ENCODE data around the gene CNTNAP2. TPM values are rescaled to one million over a fixed set of nuclear protein-coding genes. Genes with fewer than 3 reads are reported as not detected.
A peak's percentile ranks its signal among the peaks of the same experiment; 100 is the strongest.

Gene CNTNAP2
- polyA plus RNA-seq, 3 donors, result 15.2 to 28.4 (median 19.5) TPM

DNA sequence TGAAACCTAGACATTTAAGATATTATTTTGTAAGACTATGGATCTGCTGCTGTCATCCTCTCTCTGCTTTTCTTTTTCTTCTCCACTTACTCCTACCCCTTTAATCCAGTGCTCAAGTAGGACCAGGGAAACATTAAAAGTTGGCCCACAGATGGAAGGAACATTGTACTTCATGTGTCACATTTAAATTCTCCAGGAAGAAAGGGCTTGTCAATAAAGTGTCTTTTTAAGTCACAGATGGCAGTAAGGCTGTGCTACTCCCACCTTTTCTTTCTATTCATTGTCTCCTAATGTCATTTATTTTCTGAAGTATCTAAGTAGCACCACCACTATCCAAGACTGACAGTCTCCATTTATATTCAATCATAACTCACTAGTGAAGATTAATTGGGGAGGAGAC, 1736.2 kb downstream of the CNTNAP2 start:
- DNase-seq, result no peak

DNA sequence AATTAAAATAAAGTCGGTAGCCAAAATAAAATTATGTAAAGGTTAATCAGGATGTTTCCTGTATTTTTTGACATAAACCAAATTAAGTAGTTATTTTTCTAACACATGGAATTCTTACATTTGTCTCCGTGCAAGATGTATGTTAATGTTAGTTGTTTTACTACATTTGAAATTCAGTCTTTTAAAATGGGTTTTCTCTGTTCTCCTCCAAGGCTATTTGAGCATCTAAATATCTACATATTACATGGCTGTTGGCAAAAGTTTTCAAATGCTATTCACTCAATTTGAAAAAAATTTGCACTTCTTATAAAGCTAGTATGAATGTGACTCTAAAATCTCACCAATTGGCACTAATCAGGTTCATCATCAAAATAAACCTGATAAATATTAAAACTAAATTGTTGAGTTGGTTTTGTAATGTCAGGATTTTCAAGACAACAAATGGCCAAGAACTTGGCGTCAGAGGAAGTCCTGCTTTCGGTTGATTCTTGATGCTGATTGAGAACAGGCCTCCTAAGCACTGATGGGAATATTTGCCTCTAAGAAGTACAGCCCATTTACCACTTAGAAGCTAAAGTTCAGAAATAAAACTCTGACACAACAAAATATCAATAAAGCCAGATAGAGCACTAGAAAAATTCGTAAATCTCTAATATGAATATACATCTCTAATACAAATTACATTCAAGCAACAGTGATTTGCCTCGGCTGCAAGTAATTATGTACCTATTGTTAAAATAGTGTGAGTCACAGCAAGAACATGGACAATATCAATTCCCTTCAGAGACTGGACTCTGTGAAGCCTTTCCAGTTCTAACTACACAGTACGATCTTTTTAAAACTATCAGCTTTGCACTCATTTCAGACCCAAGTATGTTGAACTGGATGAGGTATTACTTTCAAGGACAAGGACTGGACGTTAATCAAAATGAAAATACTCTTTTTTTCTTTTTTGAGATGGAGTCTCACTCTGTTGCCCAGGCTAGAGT, 1740.8 kb downstream of the CNTNAP2 start:
- no peak for DNase-seq

DNA sequence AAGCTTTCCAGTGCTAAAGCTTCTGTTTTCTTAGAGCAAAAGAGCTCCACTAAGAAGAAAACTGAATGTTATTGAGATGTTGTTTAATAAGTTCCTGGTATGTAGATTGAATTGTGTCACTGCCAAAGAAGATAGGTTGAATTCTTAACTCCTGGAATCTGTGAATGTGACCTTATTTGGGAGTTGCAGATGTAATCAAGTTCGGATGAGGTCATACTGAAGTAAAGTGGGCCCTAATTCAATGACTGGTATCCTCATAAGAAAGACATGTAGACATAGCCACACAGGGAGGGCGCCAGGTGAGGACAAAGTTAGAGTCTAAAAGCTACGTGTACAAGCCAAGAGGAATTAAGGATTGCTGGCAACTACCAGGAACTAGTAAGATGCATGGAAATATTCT, 1741.8 kb downstream of the CNTNAP2 start:
- no peak for DNase-seq

DNA sequence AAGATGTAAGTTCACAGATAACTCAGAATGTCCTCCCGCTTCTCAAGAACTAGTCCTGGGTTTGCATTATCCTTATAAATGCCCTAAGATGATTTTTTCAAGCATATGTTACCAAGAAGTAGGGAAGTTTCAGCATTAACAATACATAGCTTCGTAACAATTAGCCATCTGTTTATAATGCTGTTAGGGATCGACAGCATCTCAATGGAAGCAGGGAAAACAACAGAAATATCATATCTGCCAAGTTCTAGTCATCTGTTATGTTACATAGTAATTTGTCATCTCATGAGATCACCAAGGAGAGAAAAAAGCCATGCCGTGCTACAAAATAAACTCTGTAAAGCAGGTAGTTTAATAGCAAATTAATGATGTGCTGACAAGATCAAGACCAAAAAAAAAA, 1742.4 kb downstream of the CNTNAP2 start:
- no peak for DNase-seq

DNA sequence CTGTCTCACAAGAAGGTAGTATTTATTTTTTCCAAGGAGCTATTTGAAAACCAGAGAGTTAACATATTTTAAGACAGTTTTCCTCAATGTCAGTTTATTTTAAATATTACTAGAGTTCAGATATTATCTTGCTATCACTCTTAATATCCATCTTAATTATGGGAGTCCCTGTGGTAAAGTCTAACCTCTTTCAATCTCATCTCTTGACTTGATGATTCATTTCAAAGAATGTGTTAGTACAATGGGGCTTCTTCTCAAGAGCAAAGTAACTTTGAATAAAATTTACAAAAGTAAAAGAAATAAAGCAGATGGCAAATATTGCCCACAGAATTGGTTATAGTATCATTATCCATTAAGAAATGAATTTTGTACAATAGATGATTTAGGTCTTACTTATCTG, 1742.9 kb downstream of the CNTNAP2 start:
- no peak for DNase-seq

DNA sequence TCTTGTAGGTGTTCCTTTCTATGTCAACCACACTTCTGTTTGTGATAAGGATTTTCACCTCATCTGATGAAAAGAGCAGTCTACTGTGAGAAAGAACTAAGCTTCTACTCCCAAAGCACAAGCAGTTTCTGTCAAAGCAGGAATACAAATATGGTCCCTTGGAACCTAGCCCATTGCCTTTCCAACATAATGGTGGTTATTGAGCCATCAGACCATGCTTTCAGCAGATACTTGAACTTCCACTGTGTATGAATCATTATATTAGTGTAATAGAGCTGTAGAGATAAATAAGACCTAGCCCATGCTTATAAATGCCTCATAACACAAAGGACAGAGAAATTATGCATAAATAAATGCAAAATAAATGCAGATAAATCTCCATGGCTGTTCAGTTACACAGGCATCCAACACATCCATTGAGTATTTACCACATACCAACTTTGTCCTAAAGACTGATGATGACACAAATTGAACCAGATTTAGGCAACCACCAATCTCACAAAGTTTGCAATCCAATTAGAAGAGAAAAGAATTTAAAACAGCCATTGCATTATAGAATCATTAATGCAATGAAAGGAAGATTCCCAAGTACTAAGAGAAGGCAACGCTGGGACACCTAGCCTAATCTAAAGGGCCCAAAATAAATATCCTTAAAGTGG, 1744.6 kb downstream of the CNTNAP2 start:
- no peak for DNase-seq

DNA sequence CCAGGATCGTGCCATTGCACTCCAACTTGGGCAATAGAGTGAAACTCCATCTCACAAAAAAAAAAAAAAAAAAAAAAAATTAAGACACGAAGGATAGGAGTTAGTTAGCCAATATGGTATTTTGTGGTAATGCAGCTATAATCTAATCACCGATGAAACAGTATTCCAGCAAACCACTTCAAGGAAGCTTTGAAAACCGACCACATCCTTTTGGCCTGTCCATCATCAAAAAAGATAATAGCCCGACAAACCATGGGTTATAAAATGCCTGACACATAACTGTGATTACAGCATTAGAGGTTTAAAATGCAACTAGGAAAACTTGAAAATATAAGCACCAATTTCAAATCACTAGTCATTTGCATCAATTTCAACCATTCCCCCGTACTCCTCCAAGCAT, 1745.3 kb downstream of the CNTNAP2 start:
- DNase-seq, result no peak

DNA sequence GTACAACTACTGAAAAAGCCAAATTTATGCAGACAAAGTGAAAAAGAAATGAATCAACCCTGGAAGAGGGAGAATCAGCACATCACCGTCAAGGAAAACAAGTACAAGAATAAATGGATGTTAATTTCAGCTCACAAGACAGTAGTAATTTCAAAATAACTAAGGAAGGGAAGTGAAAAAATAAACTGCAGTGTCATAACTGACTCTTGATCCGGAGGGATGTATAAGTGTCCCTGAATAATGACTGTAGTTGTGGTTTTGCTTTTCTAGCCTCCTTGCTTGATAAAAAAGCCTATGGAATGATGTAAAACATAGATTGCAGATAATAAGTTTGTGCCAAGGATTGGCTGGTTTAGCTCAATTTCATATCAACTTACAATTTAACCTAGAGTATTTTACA, 1752.9 kb downstream of the CNTNAP2 start:
- DNase-seq, result no peak

DNA sequence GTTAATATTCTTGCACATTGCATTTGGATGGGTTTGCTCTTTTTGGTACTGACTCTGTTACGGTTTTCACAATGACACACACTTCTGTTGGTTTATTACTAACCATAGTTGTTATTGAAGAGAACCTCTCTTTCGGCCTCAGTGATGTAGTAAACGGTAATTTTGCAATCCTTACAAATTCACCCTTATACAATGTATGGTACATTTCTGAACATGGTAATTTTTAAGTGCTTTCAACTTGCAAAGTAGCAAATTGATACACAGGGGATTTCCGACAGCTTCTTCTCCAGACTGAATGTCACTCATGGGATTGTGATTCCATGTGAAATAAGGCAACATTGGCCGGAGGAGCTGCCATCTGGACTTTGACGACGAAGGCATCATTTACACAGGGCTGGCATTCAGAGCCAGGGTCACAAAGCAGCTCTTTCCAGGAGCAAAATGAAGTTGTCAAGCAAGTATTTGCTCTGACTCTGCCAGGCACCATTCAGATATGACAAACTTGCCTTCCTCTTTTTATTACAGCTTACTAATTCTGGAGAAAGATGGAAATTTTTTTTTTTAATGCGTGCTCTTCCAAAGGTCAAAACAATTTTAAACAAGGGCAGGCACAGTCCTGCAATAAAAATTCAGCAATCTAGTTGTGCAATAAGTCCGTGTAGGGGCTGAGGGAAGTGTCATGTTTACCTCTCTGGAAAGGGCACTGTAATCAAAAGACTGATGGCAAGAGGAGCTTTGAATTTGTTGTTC, 1762.5 kb downstream of the CNTNAP2 start:
- DNase-seq, result no peak

DNA sequence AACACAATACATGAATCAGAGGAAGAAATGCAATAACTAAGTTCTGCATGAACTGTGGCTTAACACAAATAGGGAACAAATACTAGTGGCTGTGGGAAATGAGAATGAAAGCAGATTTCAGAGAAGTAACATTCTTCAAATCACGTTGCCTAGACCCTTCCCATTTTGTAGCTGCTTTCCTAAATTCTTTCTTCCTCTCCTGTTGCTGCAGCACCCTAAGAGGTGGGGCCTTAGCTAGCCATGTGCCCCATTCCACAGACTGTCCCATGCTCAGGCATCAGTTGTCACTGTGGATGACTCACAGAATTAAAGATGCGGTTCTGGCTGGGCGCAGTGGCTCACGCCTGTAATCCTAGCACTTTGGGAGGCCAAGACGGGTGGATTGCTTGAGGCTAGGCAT, 1769.3 kb downstream of the CNTNAP2 start:
- no peak for DNase-seq

DNA sequence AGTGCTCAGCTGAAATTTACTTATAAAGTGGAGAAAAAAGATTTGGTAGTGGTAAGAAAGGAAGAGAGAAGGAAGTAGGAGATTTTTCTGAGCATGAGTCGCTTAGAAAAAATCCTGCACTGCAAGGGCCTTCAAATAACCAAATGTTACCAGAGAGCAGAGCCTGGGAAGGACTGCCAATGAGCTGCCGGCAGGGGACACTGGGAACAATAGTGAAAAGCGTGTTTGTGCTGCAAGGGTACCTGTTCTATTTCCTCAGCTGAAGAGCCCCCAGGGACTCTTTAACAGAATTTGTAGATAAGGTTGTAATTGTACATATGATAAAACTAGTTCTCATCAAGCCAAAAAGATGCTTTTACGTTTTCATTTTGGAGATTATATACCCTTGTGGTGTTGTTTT, 1777.7 kb downstream of the CNTNAP2 start:
- no peak for DNase-seq

DNA sequence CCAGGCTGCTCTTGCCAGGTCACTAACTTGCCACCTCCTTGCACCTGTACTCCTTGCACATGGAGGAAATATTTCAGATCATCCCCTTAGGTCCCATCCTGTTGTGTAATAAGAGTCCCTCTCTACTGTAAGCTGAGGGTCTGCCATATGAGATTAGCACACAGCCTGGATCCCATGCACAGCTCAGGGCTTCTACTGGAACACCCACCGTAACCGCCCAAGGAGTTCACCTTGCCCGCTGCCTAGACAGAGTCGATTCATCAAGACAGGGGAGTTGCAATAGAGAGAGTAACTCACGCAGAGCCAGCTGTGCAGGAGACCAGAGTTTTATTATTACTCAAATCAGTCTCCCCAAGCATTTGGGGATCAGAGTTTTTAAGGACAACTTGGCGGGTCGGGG, 1779.5 kb downstream of the CNTNAP2 start:
- DNase-seq, result no peak

DNA sequence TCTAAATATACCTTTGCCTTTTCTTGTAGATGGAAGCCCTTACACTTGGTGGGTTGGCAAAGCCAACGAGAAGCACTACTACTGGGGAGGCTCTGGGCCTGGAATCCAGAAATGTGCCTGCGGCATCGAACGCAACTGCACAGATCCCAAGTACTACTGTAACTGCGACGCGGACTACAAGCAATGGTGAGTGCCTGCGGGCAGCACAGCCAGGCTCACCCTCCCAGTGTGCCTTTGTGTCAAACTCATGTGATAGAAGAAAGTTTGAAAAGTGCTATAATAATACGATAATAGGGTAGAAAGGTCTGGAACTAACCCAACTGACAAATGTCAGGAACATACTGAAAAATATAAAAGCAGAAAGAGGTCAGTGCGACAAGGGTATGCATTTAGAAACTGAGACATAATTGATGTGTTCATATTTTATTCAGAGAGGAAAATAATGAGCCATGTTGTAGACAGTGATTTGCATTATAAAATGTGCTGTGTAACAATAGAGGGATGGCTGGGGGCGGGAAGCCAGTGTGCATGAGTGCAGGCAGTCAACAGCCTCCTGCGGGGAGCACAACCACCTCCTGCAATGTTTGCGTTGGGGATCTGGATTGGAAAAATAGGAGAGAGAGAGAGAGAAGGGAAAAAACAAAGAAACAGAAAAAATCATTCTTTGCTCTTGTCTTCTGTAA, 1787.1 kb downstream of the CNTNAP2 start:
- no peak for DNase-seq

DNA sequence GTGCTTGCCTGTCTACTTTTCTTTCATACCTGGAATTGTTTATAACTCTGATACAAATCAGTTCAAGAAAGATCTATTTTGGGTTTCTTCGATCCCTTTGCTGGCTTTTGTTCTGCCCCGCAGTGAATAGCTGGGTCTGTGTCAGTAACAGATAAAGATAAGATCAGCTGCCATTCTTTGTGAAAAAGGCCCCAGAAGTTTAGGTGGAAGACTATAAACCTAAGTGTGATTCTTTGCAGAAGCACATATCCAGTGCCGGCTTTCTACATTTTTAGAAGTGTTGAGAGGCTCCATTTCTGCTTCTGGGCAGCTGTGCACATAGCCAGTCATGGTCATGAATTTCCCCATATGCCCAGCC, 1787.6 kb downstream of the CNTNAP2 start:
- no peak for DNase-seq

DNA sequence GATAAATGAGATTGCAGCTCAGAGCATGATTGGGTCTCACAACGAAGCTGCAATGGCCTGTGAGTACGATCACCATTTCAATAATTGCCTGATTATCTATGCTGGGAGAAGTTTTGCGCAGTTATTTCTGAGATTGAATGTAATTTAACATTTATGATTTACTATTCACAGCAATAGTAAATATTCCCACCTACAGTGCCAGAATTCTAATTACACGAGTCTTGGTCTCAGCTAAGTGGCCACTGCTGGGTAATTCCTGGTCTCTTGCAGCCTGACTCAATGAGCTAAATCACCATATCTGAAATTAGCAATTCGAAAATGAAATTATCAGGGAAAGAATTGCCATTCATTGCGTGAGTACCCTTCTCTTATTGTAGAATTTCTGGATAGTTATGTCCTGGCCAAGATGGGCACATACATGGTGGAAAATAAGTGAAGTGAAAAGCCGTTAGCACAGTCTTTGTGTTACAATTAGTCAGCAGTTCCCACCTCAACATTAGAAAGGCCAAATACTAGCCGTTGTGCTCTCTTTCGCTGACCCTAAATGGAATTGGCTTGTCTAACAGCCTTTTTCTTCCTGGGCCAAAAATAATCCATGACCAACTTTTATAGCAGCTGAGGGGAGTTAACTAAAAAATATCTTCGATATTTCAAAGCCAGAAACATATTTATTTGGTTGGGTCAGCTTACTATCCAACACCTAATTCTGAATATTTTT, 1793.0 kb downstream of the CNTNAP2 start:
- DNase-seq, result no peak

DNA sequence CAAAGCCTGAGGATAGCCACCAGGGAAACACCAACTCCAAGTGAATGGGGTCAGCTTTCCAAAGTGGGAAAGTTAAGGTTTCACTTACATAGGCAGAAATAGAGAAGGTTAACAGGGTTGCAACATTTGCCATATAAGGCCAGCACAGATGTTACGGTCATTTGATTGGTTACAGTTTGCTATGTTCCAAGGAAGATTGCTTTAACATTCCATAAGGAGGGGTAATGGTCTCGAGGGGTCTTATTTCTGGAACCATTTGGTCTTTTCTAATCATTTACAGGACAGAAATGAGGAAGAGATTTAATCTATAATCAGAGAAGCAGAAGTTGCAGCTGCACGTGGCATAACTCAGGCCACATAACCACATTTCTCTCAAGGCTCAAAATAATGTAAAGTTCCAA, 1794.6 kb downstream of the CNTNAP2 start:
- peak; percentile 20 for DNase-seq

DNA sequence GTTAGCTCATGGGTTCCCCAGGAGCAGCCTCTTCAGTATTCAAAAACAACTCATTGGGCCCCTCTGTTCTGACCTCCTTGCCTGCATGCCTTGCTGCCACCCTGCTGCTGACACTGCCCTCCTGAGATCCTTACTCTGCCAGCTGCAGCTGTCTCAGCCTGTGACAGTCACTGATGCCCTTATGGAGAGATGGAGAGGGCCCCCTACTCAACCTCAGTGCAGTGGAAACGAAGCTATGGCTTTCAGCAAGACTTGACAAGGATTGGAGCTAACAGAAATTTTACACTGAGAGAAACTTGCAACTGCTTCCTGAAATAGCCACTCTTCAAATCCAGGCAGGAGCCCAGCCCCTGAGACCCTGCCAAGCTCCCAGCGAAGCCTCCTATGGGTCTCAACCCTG, 1795.7 kb downstream of the CNTNAP2 start:
- no peak for DNase-seq

DNA sequence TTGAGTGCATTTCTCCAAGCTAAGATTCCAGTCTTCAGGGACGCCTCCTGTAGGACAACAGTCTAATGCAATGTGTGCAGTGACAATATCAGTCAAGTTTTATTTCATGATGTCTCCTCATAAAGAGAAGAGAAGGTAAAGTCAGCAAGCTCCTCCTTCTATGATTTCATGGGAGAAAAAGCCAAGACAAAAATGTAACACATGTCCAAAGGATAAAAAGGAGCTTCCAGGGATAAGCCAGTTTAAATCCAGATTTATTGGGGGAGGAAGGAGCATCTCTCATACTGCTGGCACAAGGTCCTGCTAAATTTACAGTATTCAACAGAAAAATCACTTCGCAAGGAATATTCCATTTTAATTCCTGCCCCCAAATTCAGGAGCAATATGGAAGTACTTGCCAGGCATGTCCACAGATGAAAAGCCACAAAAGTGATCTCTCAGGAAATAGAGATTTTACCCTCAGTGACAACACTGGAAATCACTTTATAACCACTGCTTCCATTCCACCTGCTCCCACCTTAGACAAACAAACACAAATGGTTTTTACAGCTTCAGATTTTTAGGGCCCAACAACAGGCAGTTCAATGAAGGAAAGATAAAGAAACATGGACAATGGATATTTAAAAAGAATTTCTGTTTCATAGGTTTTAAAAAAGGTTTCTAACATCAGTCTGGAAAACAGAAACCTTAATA, 1796.5 kb downstream of the CNTNAP2 start:
- DNase-seq, result no peak

DNA sequence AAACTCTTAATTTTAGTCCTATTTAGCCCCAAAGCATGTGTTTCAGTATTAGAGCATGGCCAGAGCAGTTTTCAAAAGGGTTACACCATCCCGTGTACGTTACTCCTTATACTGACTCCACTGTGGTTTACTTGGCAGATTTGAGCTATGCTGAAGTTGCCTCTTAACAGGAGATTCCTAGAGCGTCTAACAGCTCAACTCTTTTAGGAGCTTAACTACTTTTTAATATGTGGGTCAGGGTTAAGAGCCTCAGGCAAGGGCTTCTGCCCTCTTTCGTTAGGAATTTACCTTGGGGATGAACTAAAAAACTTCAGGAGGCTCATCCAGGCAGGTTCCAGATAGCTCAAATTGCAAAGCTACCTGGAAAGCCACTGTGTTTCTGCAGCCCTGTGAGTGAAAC, 1799.2 kb downstream of the CNTNAP2 start:
- no peak for DNase-seq

DNA sequence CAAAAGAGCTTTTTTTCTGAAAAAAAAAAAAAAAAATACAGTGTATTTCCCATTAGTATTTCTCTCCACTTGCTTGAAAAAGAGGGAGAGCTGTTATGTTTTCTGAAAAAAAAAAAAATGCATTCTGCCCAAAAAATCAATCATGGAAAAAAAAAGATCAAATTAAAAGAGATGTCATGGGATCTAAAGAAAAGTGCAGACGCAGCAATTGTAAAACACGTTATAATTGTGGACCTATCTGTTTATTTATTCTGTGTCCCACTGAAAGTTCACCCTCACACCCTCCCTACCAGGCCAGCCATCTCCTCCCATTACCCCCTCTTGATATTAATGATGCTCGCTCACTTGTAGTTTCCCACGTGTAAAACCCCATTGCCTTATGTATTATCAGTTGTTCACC, 1800.0 kb downstream of the CNTNAP2 start:
- no peak for DNase-seq

DNA sequence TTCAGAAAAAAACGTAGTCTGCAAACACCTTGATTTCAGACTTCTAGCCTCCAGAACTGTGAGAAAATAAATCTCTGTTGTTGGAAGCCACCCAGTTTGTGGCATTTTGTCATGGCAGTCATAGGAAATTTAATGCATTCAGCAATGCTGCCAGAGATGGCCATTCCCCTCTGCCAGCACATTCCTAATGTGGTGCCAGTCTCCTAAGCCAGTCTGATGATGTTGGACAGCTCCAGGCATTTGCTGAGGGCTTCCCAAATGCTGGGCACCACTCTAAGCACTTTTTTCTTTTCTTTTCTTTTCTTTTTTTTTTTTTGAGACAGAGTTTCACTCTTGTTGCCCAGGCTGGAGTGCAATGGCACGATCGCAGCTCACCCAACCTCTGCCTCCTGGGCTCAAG, 1807.2 kb downstream of the CNTNAP2 start:
- DNase-seq, result no peak
